ENCODE measurements around the gene PROM1.

Gene PROM1

GRCh38 chr4:15983610-15984009 lies 100.2 kb downstream of the PROM1 start:
- DNase-seq = no peak

GRCh38 chr4:15982842-15983524 lies 100.8 kb downstream of the PROM1 start:
- DNase-seq = peak; percentile 42

GRCh38 chr4:15976456-15977447 lies 107.1 kb downstream of the PROM1 start:
- no peak for DNase-seq

GRCh38 chr4:15971068-15971801 lies 112.6 kb downstream of the PROM1 start:
- DNase-seq = no peak

GRCh38 chr4:15968551-15969300 lies 115.1 kb downstream of the PROM1 start:
- DNase-seq = no peak

- no peak for DNase-seq
Measured at GRCh38 chr4:15965325-15965724, 118.5 kb downstream of the PROM1 start.

- no peak for DNase-seq
Measured at GRCh38 chr4:15964159-15964558, 119.7 kb downstream of the PROM1 start.

- DNase-seq = no peak
Measured at GRCh38 chr4:15963576-15963975, 120.2 kb downstream of the PROM1 start.

GRCh38 chr4:15963001-15963451 lies 120.8 kb downstream of the PROM1 start, which contains the start of gene FGFBP2:
TSS of gene FGFBP2 (minus strand) at chr4:15963175. CDS start at chr4:15963129, 46 bp downstream.
- peak; percentile 61 for DNase-seq

- DNase-seq = no peak
Measured at GRCh38 chr4:15961781-15962510, 121.9 kb downstream of the PROM1 start.

- DNase-seq = no peak
Measured at GRCh38 chr4:15958562-15958961, 125.3 kb downstream of the PROM1 start.

- peak; percentile 65 for DNase-seq
Measured at GRCh38 chr4:15956179-15956850, 127.5 kb downstream of the PROM1 start.

- peak; percentile 16 for DNase-seq
Measured at GRCh38 chr4:15955670-15956069, 128.2 kb downstream of the PROM1 start.

- no peak for DNase-seq
Measured at GRCh38 chr4:15953625-15954024, 130.2 kb downstream of the PROM1 start.

- no peak for DNase-seq
Measured at GRCh38 chr4:15951781-15952180, 132.0 kb downstream of the PROM1 start.

- DNase-seq = peak; percentile 5
Measured at GRCh38 chr4:15948826-15949225, 135.0 kb downstream of the PROM1 start.

GRCh38 chr4:15947684-15948083 lies 136.1 kb downstream of the PROM1 start:
- DNase-seq = no peak

GRCh38 chr4:15945516-15945915 lies 138.3 kb downstream of the PROM1 start:
- DNase-seq = no peak

- no peak for DNase-seq
Measured at GRCh38 chr4:15944895-15945294, 138.9 kb downstream of the PROM1 start.

GRCh38 chr4:15942283-15942682 lies 141.5 kb downstream of the PROM1 start:
- no peak for DNase-seq

- no peak for DNase-seq
Measured at GRCh38 chr4:15938640-15939039, 145.2 kb downstream of the PROM1 start, which contains the start of gene FGFBP1. TSS of gene FGFBP1 (minus strand) at chr4:15938740. CDS start at chr4:15936632, 2,108 bp downstream.
